ENCODE measurements around the gene ISYNA1. TPM values are rescaled to one million over a fixed set of nuclear protein-coding genes. Genes with fewer than 3 reads are reported as not detected.

The ISYNA1 gene
- total and polyA plus RNA-seq, 4 donors: 4.7 to 41.9 (median 10.1) TPM

DNA sequence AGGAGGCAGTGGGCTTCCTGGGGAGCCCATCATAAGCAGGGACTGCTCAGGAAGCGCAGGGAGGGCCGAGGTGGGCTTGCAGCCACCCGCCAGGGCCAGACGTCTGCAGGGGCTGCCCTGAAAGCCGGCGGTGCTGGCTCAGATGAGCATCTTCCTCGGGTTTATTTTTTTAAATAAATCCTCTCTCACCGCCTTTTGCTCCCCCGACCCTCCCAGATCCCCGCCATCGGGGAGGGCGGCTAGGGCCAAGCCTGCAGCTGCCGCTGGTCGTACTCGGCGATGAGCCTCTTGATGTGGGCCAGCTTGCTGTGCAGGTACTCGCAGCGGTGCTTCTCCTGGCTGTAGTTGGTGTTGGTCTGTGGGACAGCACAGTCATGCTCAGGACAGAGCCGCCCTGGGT lies 6.6 kb upstream of the ISYNA1 start:
- TF ChIP-seq, protein P1, sequence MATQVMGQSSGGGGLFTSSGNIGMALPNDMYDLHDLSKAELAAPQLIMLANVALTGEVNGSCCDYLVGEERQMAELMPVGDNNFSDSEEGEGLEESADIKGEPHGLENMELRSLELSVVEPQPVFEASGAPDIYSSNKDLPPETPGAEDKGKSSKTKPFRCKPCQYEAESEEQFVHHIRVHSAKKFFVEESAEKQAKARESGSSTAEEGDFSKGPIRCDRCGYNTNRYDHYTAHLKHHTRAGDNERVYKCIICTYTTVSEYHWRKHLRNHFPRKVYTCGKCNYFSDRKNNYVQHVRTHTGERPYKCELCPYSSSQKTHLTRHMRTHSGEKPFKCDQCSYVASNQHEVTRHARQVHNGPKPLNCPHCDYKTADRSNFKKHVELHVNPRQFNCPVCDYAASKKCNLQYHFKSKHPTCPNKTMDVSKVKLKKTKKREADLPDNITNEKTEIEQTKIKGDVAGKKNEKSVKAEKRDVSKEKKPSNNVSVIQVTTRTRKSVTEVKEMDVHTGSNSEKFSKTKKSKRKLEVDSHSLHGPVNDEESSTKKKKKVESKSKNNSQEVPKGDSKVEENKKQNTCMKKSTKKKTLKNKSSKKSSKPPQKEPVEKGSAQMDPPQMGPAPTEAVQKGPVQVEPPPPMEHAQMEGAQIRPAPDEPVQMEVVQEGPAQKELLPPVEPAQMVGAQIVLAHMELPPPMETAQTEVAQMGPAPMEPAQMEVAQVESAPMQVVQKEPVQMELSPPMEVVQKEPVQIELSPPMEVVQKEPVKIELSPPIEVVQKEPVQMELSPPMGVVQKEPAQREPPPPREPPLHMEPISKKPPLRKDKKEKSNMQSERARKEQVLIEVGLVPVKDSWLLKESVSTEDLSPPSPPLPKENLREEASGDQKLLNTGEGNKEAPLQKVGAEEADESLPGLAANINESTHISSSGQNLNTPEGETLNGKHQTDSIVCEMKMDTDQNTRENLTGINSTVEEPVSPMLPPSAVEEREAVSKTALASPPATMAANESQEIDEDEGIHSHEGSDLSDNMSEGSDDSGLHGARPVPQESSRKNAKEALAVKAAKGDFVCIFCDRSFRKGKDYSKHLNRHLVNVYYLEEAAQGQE (IDR thresholded peaks at IDR 0.05): no peak
- TF ChIP-seq RXRA (IDR thresholded peaks at IDR 0.05) (no peak), JUND (IDR thresholded peaks at IDR 0.05) (no peak), HNF4A (conservative IDR thresholded peaks at IDR 0.05) (no peak)
- TF ChIP-seq, protein P2, sequence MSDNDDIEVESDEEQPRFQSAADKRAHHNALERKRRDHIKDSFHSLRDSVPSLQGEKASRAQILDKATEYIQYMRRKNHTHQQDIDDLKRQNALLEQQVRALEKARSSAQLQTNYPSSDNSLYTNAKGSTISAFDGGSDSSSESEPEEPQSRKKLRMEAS (IDR thresholded peaks at IDR 0.05): no peak
- WGBS: 95% methylated on average over 19 of the region's 19 CpGs
- Histone ChIP-seq H3K9ac (ENCODE audit: low read depth in 1 of 2, low read length in 2 of 2) (no peak overlapping the region), H3K4me3 (ENCODE audit: low read depth in 1 of 3, low read length in 3 of 3) (no peak overlapping the region), H3K27me3 (ENCODE audit: control insufficient read depth in 4 of 4, insufficient read depth in 4 of 4, low read length in 3 of 4) (no peaks in the 10 kb centered on the region), H3K27ac (ENCODE audit: low read depth in 1 of 2, low read length in 2 of 2) (no peak overlapping the region), H3K4me1 (ENCODE audit: control insufficient read depth in 4 of 4, insufficient read depth in 4 of 4, low read length in 3 of 4) (peaks cover 0 to 17% (median 13%) of the 10 kb centered on the region in 4 donors), H3K9me3 (ENCODE audit: control insufficient read depth in 4 of 4, low read length in 3 of 4) (no peaks in the 10 kb centered on the region), H3K36me3 (ENCODE audit: control insufficient read depth in 4 of 4, insufficient read depth in 3 of 4, low read depth in 1 of 4, low read length in 3 of 4) (peaks cover 8 to 43% (median 21%) of the 10 kb centered on the region in 4 donors)
- DNase-seq (ENCODE audit: low spot score): no peak

- TF ChIP-seq, protein P3, sequence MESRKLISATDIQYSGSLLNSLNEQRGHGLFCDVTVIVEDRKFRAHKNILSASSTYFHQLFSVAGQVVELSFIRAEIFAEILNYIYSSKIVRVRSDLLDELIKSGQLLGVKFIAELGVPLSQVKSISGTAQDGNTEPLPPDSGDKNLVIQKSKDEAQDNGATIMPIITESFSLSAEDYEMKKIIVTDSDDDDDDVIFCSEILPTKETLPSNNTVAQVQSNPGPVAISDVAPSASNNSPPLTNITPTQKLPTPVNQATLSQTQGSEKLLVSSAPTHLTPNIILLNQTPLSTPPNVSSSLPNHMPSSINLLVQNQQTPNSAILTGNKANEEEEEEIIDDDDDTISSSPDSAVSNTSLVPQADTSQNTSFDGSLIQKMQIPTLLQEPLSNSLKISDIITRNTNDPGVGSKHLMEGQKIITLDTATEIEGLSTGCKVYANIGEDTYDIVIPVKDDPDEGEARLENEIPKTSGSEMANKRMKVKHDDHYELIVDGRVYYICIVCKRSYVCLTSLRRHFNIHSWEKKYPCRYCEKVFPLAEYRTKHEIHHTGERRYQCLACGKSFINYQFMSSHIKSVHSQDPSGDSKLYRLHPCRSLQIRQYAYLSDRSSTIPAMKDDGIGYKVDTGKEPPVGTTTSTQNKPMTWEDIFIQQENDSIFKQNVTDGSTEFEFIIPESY (IDR thresholded peaks at IDR 0.05): no peak
- TF ChIP-seq CTCF (IDR thresholded peaks at IDR 0.05; ENCODE audit: low read depth, low read length, missing input control) (no peak), HNF4A (conservative IDR thresholded peaks at IDR 0.05) (no peak), RAD21 (IDR thresholded peaks at IDR 0.05) (no peak), FOXA1 (IDR thresholded peaks at IDR 0.05) (no peak), YY1 (IDR thresholded peaks at IDR 0.05) (no peak), TAF1 (conservative IDR thresholded peaks at IDR 0.05) (no peak), JUND (IDR thresholded peaks at IDR 0.05) (no peak), FOXA2 (IDR thresholded peaks at IDR 0.05) (no peak), ATF3 (IDR thresholded peaks at IDR 0.05) (no peak), GABPA (IDR thresholded peaks at IDR 0.05 in 1 of 2, conservative IDR thresholded peaks at IDR 0.05 in 1 of 2) (no peak), HNF4G (IDR thresholded peaks at IDR 0.05) (no peak), RXRA (IDR thresholded peaks at IDR 0.05) (no peak), NR2F2 (IDR thresholded peaks at IDR 0.05) (no peak), SP1 (IDR thresholded peaks at IDR 0.05) (no peak), EGR1 (IDR thresholded peaks at IDR 0.05; ENCODE audit: low read depth in 2 of 2) (no peak)
- TF ChIP-seq, protein P2 (IDR thresholded peaks at IDR 0.05): no peak
- TF ChIP-seq, protein P1 (IDR thresholded peaks at IDR 0.05): no peak
- 95% methylated on average over 11 of the region's 11 CpGs for WGBS
- H3K36me3 ChIP-seq (ENCODE audit: control insufficient read depth in 4 of 4, insufficient read depth in 3 of 4, low read depth in 1 of 4, low read length in 3 of 4): peaks cover 8 to 36% (median 18%) of the 10 kb centered on the region in 4 donors
These were observed 5.9 kb upstream of the ISYNA1 start for GRCh38 chr19:18443831-18444230.

More at GRCh38 chr19:18443831-18444230, 5.9 kb upstream of the ISYNA1 start:
- Histone ChIP-seq H3K4me1 (ENCODE audit: control insufficient read depth in 4 of 4, insufficient read depth in 4 of 4, low read length in 3 of 4) (peaks cover 0 to 24% (median 15%) of the 10 kb centered on the region in 4 donors), H3K9me3 (ENCODE audit: control insufficient read depth in 4 of 4, low read length in 3 of 4) (no peaks in the 10 kb centered on the region), H3K27me3 (ENCODE audit: control insufficient read depth in 4 of 4, insufficient read depth in 4 of 4, low read length in 3 of 4) (no peaks in the 10 kb centered on the region), H3K27ac (ENCODE audit: low read depth in 1 of 2, low read length in 2 of 2) (no peak overlapping the region), H3K9ac (ENCODE audit: low read depth in 1 of 2, low read length in 2 of 2) (no peak overlapping the region), H3K4me3 (ENCODE audit: low read depth in 1 of 3, low read length in 3 of 3) (no peak overlapping the region)
- no peak for DNase-seq (ENCODE audit: low spot score)

All from liver (tissue), 9 donors.